ENCODE results near the gene WIPI1.
"Not testable (repeated sequence)": the region's sequence is repeated elsewhere in the genome, so short reads cannot be mapped to it uniquely, and the experiment has no call there.

Gene WIPI1, protein sequence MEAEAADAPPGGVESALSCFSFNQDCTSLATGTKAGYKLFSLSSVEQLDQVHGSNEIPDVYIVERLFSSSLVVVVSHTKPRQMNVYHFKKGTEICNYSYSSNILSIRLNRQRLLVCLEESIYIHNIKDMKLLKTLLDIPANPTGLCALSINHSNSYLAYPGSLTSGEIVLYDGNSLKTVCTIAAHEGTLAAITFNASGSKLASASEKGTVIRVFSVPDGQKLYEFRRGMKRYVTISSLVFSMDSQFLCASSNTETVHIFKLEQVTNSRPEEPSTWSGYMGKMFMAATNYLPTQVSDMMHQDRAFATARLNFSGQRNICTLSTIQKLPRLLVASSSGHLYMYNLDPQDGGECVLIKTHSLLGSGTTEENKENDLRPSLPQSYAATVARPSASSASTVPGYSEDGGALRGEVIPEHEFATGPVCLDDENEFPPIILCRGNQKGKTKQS

GRCh38 chr17:68457168-68457538, at the start of gene WIPI1:
Gene WIPI1, minus strand, starts transcription at chr17:68457496. Its CDS starts 75 bp downstream, at chr17:68457421.
- no peak for DNase-seq (ENCODE audit: low spot score)

- no peak for DNase-seq (ENCODE audit: low spot score)
Observed at GRCh38 chr17:68505951-68506350, 48.7 kb upstream of the WIPI1 start.

DNA sequence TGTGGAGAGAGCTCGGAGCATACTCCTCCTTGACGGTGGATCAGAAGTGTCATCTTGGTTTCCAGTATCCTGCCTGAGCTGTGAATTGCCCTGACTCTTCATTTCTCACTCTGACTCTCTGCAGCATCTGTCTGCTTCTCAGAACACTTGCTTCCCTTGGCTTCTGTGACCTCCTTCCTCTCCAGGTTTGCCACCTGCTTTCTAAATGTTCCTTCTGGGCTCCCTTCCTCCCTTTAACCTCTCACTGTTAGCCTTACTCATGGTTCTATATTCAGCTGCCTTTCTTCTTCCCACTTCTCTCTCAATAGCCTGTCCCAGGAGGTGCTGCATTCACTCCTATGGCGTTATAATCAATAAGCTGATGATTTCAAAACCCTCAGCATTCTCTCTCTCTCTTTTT, 43.8 kb upstream of the WIPI1 start:
- no peak for DNase-seq (ENCODE audit: low spot score)

DNA sequence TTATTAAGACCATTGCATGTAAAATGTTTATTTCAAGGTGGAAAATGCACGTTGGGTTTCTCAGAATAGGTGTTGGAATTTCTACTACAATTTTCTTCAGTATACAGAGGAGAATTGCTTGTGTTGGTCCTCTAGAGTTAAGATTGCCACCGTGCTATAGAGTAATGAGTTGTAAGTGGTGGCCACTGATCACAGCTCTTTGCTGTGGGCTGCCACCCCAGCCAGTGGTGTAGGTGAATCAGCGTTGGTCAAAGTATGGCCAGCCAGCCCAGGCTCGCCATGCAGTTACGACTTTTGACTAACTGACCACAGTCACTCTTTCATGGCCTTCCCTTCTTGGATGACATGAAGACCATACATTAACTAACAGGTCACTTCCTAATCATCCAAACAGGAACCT, 42.3 kb upstream of the WIPI1 start:
- no peak for DNase-seq (ENCODE audit: low spot score)

DNA sequence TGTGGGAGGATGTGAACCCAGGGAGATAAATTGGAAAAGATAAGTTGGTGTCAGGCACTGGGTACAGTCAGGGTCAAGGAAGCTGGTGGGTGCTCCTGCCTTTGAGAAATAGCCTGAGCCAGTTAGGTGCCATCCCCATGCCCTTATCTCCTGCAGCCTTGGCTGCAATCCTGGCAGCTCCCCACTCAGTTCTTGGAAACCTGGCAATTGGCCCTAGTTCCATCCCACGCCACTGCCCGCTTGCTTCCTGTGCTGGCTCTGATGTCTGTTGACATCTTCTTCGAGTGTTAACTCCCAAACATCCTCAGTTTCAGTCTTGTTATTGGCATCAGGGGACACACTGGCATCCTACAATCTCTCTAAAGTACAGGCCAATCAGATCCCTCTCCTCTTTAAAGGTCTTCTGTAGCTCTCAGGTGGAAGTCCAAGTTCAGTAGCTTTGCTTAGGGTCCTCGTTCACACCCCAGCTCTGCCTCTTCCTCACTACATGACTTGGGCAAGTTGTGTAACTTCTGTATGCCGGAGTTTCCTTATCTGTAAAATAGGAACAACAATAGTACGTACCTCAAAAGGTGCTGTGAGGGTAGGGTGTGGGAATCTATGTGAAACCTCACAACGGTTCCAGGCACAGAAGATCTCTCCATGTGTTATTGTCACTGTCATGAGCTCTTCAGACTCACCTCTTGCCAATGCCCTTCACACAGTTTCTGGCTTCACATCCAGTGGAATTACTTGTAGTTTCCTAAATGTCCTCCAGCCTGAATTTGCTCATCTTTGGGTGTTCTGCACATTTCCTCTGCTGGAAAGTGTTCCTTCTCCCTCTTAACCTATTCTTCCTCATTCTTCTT, 41.4 kb upstream of the WIPI1 start:
- DNase-seq (ENCODE audit: low spot score), result no peak

DNA sequence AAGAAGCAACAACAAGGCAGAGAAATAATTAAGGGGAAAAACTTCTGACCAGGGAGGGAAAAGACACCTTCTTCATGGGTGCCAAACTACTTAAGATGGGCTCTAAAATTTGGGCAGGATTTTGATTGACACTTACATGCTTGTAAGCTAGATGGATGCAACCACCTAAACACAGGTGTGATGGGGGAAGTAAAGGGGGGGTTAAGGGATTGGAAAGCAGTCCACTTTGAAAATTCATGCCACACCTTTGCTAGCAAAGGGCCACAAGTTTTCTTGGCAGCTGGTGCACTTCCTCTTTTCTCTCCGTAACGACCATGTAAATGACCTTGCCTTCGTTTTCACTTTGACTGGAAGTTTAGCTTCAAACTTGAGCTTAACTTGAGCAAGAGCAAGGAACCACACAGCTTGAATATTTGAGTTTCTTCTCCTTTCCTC, 40.6 kb upstream of the WIPI1 start:
- no peak for DNase-seq (ENCODE audit: low spot score)

DNA sequence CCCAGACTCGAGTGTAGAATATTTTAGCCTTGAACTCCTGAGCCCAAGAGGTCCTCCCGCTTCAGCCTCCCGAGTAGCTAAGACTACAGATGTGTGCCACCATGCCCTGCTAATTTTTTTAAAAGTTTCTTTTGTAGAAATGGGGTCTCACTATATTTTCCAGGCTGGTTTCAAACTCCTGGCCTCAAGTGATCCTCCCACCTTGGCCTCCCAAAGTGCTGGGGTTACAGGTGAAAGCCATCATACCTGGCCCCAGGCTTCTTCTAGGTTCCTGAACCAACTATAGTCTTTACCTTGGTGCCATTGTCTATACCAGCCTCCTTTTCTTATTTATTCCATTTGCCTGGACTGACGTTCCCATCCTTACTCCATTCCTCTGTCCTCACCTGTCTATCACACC, 37.8 kb upstream of the WIPI1 start:
- DNase-seq (ENCODE audit: low spot score), result no peak

DNA sequence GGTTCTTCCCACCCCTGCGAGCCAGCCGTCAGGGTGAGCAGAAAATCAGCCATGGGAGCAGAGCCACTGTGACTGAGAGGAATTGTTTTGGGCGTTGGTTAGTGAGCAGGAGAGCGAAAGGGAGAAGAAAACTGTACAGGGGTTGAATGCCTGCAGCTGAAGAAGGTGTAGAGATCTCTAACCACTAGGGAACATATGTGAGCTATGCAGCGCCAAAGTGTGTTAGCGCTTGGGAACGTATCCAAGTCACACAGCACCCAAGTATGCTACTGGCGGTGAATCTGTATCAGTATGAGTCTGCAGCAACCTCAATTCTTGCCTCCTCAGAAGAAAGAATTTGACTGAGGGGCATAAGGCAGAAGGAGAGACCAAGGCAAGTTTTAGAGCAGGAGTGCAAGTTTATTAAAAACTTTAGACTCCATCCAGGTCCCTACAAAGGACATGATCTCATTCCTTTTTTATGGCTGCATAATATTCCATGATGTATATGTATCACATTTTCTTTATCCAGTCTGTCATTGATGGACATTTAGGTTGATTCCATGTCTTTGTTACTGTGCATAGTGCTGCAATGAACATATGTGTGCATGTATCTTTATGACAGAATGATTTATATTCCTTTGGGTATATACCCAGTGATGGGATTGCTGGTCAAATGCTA, 35.2 kb upstream of the WIPI1 start:
- DNase-seq (ENCODE audit: low spot score), result not testable (repeated sequence)

DNA sequence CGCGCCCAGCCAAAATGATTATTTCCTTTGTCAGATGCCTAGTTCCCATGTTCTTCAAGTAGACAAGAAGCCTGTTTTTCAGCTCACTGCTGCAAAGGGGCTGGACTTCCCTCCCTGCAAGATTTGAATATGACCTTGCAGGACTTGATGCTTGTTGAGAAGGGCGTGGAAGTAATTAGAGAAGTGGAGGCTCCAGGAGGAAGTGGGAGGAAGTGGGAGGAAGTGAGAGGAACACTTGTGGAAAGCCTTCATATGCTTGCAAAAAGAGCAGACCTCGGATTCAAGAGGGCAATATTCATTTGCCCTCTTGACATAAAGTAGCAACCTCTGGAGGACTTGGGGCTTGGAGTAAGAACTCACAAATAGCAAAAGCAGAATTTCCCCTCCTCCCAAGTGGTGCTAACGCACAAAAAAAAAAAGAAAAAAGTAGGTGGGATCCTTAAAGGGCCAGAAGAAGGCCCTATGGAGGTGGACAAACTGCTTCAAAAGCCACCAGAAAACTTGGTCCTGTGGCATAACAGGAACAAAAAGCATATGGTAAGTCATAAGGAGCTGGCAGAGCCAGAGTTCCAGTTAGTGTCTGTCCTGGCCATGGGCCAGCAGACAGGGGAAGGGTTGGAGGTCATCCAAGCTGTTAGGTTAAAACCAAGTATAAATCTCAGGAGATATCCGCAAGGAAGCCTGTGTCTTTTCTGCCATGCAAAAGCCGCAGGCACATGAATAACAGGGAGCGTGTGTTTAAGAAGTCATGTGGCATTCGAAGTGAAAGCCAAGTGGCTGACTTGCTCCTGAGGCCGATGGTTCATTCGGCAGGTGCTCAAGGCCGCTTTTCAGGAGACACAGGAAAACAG, 34.3 kb upstream of the WIPI1 start:
- no peak for DNase-seq (ENCODE audit: low spot score)

GRCh38 chr17:68489919-68490318, 32.6 kb upstream of the WIPI1 start:
- DNase-seq (ENCODE audit: low spot score), result no peak

DNA sequence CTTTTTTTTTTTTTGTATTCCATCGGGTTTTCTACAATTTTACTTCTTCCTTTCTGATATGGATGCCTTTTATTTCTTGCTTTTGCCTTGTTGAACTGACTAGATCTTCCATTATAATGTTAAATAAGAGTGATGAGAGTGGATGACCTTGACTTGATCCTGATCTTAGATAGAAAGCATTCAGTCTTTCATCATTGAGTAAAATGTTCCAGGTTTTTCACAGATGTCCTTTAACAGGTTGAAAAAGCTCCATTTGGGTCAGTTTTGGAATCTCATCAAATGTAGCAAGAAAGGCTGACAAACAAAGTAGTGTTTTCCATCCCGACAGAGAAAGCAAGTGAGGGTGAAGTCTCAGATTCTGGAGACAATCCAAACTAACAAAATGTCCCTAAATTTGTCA, 27.2 kb upstream of the WIPI1 start:
- no peak for DNase-seq (ENCODE audit: low spot score)

GRCh38 chr17:68482576-68483041, 25.3 kb upstream of the WIPI1 start:
- DNase-seq (ENCODE audit: low spot score), result no peak

- DNase-seq (ENCODE audit: low spot score), result no peak
Observed at GRCh38 chr17:68480885-68481284, 23.6 kb upstream of the WIPI1 start.

DNA sequence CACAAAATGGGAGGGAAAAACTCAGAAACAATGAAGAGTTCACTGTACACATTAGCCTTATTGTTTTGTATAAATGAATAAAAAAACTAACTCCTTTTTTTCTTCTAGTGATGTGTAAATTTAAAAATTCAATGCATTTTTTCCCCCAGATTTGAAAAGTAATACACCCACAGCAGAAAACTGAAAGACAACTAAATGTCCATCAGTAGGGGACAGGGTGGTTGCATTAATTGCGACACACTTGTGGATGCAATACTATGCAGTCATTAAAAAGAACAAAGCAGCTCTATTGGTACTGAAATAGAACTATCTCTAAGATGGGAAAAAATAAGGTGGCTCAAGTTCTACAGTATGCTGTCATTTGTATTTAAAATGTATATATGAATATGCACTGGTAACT, 13.7 kb upstream of the WIPI1 start:
- DNase-seq (ENCODE audit: low spot score), result no peak

DNA sequence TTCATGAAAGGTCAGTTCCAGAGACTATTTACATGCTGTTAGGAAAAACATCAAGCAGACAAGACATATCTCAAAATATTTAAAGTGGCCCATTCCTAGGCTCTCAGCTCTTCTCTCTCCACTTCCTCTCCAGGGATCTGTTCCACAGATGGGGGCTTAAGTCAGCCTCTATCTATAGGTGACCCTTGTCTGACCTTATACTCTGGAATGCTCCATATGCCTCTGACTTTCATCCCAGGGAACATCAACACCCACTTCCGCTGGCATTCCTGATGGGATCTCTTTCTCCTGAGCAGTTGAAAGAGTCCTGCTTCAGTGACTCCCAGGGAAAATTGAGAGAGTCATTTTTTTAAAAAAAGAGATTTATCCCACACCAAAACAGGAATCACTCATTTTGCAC, 11.5 kb upstream of the WIPI1 start:
- no peak for DNase-seq (ENCODE audit: low spot score)

- DNase-seq (ENCODE audit: low spot score), result no peak
Observed at GRCh38 chr17:68468334-68468733, 11.0 kb upstream of the WIPI1 start.

GRCh38 chr17:68463211-68464019, 6.1 kb upstream of the WIPI1 start:
- no peak for DNase-seq (ENCODE audit: low spot score)

DNA sequence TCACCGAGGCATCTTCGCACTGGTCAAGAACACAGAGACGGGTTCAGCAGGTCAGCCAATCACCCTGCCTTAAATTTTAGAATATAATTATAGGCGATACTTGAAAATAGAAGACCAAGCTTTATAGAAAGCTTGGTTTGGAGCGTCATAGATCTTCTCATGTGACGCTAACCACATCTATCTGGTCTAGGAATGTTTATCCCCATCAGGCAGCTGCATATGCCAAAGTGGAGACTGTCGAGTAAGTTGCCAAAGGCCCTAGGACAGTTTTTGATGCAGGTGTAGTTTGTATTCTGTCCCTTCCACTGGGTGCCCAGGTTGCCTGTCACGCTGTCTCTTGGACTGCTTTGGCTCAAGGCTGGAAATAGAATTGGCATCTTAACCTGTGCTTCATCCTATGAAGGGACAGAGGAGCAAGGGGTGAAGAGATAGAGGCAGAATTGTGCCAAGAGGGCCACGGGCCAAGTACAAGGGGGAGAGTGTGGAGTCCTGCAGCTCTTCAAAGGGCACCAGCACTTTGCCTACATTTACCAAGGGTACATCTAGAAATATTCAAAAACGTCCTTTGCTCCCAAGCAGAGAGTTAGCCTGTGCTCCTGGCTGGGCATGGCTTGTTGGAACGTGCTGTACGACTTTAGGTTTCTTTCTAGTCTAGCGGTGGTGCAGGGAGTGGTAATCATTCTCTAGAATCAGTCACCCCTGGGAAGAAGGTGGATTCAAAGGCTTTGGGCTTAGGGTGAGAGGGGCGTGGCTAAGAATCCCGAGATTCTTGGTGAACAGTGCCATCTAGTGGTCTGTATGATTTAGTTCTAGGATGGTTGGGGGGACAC, 5.3 kb upstream of the WIPI1 start:
- DNase-seq (ENCODE audit: low spot score), result peak; percentile 64

DNA sequence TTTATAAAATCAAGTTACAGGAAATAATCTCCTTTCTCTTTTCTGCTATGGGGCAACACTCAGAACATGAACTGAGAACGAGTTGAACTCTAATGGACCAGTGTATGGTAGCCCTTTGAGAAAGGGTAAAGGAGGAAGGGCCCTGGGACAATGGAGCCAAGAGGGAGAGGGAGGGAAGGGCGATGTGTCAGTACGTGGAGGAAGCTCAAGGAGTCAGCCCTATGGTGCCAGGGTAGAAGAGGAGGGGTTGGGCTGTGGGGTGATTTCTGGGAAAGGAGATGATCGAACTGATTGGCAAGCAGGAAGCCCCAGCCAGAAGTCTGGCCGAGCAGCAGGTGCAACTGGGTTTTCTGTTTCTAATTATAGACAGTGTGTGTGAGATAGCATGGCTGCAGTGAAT, 4.3 kb upstream of the WIPI1 start:
- no peak for DNase-seq (ENCODE audit: low spot score)

DNA sequence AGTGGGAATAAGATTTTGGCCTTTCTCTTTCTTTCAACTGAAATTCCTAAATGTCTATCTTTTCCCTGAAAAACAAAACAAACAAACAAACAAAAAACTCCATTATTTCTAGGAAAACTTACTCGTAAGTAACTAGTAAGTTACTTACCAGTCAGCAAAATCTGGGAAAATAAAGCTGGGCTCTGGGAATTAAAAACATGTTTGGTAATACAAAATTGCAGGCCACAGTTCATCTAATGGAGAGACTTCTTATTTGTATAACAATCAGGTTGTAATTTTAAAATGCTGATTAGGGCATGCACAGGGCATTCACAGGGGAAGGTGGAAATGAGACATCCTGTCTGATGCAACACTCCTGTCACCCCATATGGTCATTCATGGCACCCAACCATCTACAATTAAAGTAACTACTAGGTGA, 3.8 kb upstream of the WIPI1 start:
- no peak for DNase-seq (ENCODE audit: low spot score)
